Stimulated activated CD8-positive, alpha-beta memory T cell treated with anti-CD3 and anti-CD28 coated beads, Interleukin-15, amount 100 ng/mL, for 24 hours (primary cell): ENCODE measurements around the gene RAB6A.
"Not testable (repeated sequence)": the region's sequence is repeated elsewhere in the genome, so short reads cannot be mapped to it uniquely, and the experiment has no call there.

Experiments used
- DNase-seq: peaks from one replicate; pipeline ENCODE4 v3.0.0-alpha.2; 2020; ENCODE audit warnings: low read depth

RAB6A gene

DNA sequence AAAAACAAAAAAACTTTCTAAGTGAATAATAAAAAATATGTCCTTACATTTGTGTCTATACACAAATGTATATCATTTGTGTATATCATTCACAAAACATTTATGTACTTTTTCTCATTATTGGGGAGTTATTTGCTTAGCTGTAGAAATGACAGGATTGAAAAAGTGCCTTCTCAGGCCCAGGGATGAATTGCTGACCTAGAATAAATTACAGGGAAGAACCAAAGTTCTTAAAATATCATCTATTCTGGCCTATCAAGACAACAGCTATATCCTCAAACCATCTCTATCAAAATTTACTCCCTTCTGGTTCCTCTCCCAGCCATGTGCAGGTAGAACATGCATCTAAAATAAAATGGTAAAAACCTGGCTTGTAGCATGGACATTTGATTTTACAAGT is 1.9 kb upstream of the RAB6A start:
- DNase-seq, result no peak

- no peak for DNase-seq
Observed at GRCh38 chr11:73761403-73761945, 600 bp upstream of the RAB6A start.

GRCh38 chr11:73760135-73760678 is 667 bp downstream of the RAB6A start:
- no peak for DNase-seq

- DNase-seq, result no peak
Observed at GRCh38 chr11:73759610-73760134, 1.2 kb downstream of the RAB6A start.

GRCh38 chr11:73758451-73758850 is 2.4 kb downstream of the RAB6A start:
- DNase-seq, result no peak

DNA sequence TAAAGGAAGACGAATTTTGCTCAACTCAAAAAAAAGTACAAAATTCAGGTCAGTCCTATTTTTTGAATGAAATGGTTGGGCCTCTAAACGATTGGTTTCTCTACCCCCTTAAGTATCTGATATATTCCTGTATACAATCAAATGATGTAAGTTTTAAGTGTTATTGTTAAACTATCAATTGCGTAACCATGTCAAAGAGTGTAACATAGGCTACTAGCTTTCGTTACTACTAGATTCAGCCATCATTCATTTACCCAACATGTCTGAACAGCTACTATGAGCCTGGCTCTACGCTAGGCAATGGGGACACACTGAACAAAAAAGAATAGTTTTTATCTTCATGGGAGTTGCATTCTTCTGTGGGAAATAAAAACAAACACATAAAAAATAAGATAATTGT is 3.3 kb downstream of the RAB6A start:
- DNase-seq, result no peak

GRCh38 chr11:73755670-73756069 is 5.2 kb downstream of the RAB6A start:
- DNase-seq, result no peak

GRCh38 chr11:73753938-73754337 is 6.9 kb downstream of the RAB6A start:
- no peak for DNase-seq

DNA sequence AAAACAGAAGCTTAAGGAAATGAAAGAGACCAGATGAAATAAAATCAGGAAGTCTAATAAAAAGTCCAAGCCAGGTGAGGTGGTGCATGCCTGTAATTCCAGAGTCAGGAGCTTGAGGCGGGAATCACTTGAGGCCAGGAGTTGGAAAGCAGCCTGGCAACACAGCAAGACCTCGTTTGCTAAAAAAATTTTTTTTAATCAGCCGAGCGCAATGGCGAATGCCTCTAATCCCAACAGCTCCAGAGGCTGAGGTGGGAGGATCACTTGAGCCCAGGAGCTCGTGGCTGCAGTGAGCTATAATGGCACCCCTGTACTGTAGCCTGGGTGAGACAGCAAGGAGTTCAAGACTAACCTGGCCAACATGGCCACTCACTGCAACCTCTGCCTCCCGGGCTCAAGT is 8.0 kb downstream of the RAB6A start:
- DNase-seq, result no peak

GRCh38 chr11:73752216-73752867 is 8.5 kb downstream of the RAB6A start:
- DNase-seq, result no peak

GRCh38 chr11:73750862-73751261 is 10.0 kb downstream of the RAB6A start:
- DNase-seq, result not testable (repeated sequence)

DNA sequence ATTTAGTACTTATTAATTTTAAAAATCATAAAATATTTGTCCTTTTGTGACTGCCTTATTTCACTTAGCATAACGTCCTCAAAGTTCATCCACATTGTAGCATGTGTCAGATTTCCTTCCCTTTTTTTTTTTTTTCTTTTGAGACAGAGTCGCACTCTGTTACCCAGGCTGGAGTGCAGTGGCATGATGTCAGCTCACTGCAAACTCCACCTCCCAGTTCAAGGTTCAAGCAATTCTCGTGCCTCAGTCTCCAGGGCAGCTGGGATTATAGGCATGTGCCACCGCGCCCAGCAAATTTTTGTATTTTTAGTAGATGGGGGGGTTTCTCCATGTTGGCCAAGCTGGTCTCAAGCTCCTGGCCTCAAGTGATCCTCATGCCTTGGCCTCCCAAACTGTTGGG is 10.6 kb downstream of the RAB6A start:
- no peak for DNase-seq

DNA sequence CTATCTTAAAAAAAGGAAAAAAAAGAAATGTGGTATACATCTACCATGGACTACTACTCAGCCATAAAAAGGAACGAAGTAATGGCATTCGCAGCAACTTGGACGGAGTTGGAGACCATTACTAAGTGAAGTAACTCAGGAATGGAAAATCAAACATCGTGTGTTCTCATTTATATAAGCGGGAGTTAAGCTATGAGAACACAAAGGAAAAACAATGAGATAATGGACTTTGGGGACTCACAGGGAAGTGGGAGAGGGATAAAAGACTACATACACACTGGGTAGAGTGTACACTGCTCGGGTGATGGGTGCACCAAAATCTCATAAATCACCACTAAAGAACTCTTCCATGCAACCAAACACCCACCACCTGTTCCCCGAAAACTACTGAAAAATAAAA is 11.8 kb downstream of the RAB6A start:
- no peak for DNase-seq

- no peak for DNase-seq
Observed at GRCh38 chr11:73748300-73748699, 12.6 kb downstream of the RAB6A start.

GRCh38 chr11:73747762-73748161 is 13.1 kb downstream of the RAB6A start:
- no peak for DNase-seq

GRCh38 chr11:73746701-73747100 is 14.2 kb downstream of the RAB6A start:
- no peak for DNase-seq

DNA sequence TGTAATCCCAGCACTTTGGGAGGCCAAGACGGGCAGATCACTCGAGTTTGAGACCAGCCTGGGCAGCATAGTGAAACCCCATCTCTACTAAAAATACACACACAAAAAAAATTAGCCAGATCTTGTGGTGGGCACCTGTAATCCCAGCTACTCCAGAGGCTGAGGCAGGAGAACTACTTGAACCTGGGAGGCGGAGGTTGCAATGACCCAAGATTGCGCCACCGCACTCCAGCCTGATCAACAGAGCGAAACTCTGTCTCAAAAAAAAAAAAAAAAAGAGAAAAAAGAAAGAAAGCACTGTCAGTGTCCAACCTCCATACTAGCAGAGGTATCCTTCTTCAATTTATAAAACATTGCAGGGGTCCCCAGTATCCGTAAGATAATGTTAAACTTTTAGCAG is 17.8 kb downstream of the RAB6A start:
- DNase-seq, result no peak

GRCh38 chr11:73735959-73736358 is 24.9 kb downstream of the RAB6A start:
- not testable (repeated sequence) for DNase-seq

DNA sequence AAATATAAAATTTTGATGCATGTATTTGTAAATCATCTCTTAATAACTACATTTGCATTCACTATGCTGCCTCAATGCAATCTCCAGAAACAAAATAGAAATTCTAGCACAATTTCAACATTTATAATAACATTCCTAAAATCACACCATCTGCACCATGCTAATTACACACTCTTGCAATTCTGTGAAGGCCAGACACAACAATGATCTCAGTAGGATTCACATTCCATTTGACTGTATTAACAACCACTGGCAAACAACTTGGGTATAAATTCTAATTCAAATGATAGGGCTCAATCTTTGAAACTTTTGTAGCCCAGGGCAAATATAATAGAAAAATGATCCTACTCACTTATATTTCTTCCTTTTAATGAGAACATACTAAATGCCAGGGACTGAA is 25.9 kb downstream of the RAB6A start:
- no peak for DNase-seq

DNA sequence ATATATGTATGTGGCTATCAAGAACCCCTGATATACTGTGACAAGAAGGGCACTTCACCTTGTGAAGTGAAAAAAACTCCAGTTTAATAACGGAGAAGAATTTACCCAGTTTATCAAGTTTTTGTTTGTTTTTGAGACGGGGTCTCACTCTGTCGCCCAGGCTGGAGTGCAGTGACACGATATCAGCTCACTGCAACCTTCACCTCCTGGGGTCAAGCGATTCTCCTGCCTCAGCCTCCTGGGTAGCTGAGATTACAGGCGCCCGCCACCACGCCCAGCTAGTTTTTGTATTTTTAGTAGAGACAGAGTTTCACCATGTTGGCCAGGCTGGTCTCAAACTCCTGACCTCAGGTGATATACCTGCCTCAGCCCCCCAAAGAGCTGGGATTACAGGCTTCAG is 26.9 kb downstream of the RAB6A start:
- not testable (repeated sequence) for DNase-seq

- DNase-seq, result not testable (repeated sequence)
Observed at GRCh38 chr11:73732936-73733335, 27.9 kb downstream of the RAB6A start.

DNA sequence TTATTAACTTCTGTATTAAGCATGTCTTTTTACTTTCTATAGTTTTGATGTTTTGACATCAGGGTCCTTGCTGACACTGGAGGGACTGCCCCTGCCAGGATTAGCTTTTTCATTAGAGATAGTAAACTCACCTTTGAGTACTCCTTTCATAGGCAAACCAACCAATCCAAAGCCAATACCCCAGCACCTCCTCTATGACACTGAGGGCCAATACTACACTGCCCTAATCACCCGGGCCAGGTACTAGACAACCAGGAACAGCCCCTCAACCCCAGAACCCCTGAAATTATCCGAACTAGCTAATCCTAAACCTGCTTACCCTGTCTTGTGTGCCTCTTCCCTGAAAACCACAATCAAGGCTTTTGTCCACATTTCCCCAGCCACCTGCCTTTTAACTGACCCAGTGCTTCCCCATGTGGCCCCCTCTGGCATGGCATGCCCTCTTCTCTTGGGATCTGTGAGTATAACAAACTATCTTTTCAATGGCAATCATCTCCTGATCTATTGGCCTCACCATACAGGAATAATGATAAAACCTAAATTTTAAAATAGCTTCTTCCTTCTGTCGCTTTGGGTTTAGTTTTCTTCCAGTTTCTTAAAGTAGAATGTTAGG is 31.2 kb downstream of the RAB6A start:
- DNase-seq, result no peak

DNA sequence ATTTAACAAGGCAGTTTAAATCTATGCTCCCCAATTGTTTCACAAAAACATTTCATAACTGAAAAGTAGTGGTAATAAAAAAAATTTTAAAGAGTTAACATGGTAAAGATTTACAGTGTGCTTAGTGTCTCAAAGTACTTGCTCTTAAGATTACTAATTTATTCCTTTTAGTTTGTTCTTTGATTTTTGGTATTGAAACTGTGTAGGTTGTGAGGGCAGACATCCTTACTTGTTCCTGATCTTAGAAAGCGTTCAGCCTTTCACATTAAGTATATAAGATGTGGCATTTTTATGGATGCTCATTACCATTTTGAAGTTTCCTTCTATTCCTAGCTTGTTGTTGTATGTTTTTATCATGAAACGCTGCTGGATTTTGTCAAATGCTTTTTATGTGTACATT is 32.9 kb downstream of the RAB6A start:
- no peak for DNase-seq
